ENCODE measurements around the gene H2BK1.

Gene H2BK1

GRCh38 chr7:151205730-151206129, 4.6 kb downstream of the H2BK1 start:
- H3K4me3 ChIP-seq (ENCODE audit: low read depth, low read length), result no peak overlapping the region
- TF ChIP-seq, protein P1, sequence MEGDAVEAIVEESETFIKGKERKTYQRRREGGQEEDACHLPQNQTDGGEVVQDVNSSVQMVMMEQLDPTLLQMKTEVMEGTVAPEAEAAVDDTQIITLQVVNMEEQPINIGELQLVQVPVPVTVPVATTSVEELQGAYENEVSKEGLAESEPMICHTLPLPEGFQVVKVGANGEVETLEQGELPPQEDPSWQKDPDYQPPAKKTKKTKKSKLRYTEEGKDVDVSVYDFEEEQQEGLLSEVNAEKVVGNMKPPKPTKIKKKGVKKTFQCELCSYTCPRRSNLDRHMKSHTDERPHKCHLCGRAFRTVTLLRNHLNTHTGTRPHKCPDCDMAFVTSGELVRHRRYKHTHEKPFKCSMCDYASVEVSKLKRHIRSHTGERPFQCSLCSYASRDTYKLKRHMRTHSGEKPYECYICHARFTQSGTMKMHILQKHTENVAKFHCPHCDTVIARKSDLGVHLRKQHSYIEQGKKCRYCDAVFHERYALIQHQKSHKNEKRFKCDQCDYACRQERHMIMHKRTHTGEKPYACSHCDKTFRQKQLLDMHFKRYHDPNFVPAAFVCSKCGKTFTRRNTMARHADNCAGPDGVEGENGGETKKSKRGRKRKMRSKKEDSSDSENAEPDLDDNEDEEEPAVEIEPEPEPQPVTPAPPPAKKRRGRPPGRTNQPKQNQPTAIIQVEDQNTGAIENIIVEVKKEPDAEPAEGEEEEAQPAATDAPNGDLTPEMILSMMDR (IDR thresholded peaks at IDR 0.05; ENCODE audit: low read depth, low read length), result no peak
- no peak for DNase-seq (ENCODE audit: low read depth, low spot score)
- in situ Hi-C loops (cut with HindIII; ENCODE audit: low sequenced_read_pairs), result no loop called here

- H3K4me3 ChIP-seq (ENCODE audit: low read depth, low read length), result no peak overlapping the region
- in situ Hi-C loops (cut with HindIII; ENCODE audit: low sequenced_read_pairs), result no loop called here
- no peak for DNase-seq (ENCODE audit: low read depth, low spot score)
- TF ChIP-seq, protein P1 (IDR thresholded peaks at IDR 0.05; ENCODE audit: low read depth, low read length), result no peak
Measured at GRCh38 chr7:151204383-151205032, 5.8 kb downstream of the H2BK1 start.

DNA sequence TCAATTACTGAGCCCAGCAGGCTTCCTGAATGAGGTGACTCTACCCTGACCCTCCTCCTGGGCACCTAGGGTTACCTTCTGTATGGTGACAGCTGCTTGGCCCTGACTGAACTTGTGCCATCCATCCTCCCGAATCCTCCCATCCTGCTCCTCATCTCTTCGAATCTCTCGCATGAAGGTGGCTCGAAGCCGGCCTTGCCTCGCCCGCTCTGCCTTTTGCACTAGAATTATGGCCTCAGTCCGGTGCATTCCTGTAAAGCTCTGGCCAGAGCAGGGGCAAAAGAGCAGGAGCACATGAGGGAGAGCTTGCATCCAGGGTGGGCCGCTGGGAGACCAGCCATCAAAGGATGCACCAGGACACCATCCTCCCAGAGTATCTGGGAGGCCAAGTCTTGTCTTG, 7.5 kb downstream of the H2BK1 start:
- in situ Hi-C loops (cut with HindIII; ENCODE audit: low sequenced_read_pairs), result no loop called here
- no peak overlapping the region for H3K4me3 ChIP-seq (ENCODE audit: low read depth, low read length)
- TF ChIP-seq, protein P1 (IDR thresholded peaks at IDR 0.05; ENCODE audit: low read depth, low read length), result no peak
- DNase-seq (ENCODE audit: low read depth, low spot score), result no peak

DNA sequence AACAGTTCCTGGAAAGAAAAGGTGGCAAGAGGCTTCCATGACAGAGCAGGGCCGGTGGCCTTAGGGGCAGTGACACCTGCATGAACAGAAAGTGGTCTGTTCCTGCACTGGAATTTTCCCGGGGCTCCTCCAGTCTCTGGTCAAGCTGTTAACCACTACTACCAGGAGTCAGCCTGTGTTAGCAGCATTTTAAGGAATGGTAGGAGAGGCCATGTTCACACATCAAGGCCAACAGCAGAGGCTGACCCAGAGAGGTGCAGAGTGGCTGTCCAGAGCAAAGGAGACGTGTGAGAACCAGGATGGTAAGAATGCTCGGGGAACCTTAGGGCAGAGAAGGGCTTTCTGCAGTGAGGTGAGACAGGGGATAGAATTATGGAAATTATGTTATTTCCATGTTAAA, 8.5 kb downstream of the H2BK1 start:
- TF ChIP-seq, protein P1 (IDR thresholded peaks at IDR 0.05; ENCODE audit: low read depth, low read length), result no peak
- no peak overlapping the region for H3K4me3 ChIP-seq (ENCODE audit: low read depth, low read length)
- in situ Hi-C loops (cut with HindIII; ENCODE audit: low sequenced_read_pairs), result no loop called here
- DNase-seq (ENCODE audit: low read depth, low spot score), result no peak

GRCh38 chr7:151201344-151201743, 8.9 kb downstream of the H2BK1 start:
- no peak for DNase-seq (ENCODE audit: low read depth, low spot score)
- TF ChIP-seq, protein P1 (IDR thresholded peaks at IDR 0.05; ENCODE audit: low read depth, low read length), result no peak
- no peak overlapping the region for H3K4me3 ChIP-seq (ENCODE audit: low read depth, low read length)
- in situ Hi-C loops (cut with HindIII; ENCODE audit: low sequenced_read_pairs), result no loop called here

DNA sequence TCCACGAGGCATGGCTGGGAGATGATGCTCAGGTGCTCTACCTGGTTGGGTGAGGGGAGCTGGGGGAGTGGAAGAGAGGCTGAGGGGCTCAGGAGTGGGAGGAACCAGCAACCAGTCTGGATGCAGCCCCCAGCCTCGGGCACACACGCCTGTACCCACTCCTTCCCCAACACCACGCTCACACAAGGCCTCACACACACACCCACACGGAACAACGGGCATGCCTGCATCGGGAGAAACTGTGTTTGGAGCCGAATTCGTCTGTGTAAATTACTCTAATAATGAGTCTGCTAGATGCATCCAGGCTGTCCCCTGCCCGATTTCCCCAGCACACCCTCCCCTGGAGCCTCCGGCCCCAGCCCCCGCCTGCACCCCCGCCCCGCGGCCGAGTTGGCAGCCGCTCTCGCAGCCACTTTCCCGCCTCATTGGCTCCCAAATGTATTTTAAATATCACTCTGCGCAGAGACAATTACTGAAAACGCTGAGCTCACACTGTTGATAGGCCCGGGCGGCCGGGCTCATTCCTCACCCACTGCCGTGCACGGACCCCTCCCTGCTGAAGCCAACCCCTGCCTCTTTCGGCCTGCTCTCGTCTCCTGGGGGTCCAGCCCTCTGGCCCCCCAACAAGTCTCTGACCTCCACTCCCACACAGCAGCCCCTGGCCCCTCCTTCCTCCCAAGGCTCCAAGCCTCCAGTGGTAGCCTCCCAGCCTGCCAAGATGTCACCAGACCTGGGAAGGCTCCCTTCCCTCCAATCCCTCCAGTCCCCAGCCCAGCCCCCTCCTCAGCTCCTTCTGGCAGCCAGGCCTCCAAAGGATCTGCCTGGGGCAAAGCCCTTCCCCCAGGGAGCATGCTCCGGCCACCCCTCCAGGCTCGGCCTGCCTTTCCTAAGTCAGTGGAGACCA, 11.1 kb downstream of the H2BK1 start:
- no peak overlapping the region for H3K4me3 ChIP-seq (ENCODE audit: low read depth, low read length)
- TF ChIP-seq, protein P1 (IDR thresholded peaks at IDR 0.05; ENCODE audit: low read depth, low read length), result no peak
- in situ Hi-C loops (cut with HindIII; ENCODE audit: low sequenced_read_pairs), result no loop called here
- no peak for DNase-seq (ENCODE audit: low read depth, low spot score)
